ENCODE data around the gene TESK1.
A peak's percentile ranks its signal among the peaks of the same experiment; 100 is the strongest.
"Not testable (repeated sequence)": the region's sequence is repeated elsewhere in the genome, so short reads cannot be mapped to it uniquely, and the experiment has no call there.

The TESK1 gene

GRCh38 chr9:35579659-35580227, 25.3 kb upstream of the TESK1 start:
- DNase-seq (ENCODE audit: low read depth in 1 of 2, low spot score in 1 of 2) = not testable (repeated sequence)

- DNase-seq (ENCODE audit: low read depth in 1 of 2, low spot score in 1 of 2) = not testable (repeated sequence)
Observed at GRCh38 chr9:35583521-35583920, 21.5 kb upstream of the TESK1 start.

- not testable (repeated sequence) for DNase-seq (ENCODE audit: low read depth in 1 of 2, low spot score in 1 of 2)
Observed at GRCh38 chr9:35584681-35585080, 20.4 kb upstream of the TESK1 start.

GRCh38 chr9:35588506-35588905, 16.6 kb upstream of the TESK1 start:
- DNase-seq (ENCODE audit: low read depth in 1 of 2, low spot score in 1 of 2) = not testable (repeated sequence)

- DNase-seq (ENCODE audit: low read depth in 1 of 2, low spot score in 1 of 2) = no peak
Observed at GRCh38 chr9:35593581-35593980, 11.5 kb upstream of the TESK1 start.

GRCh38 chr9:35594471-35594870, 10.6 kb upstream of the TESK1 start:
- DNase-seq (ENCODE audit: low read depth in 1 of 2, low spot score in 1 of 2) = no peak

- not testable (repeated sequence) for DNase-seq (ENCODE audit: low read depth in 1 of 2, low spot score in 1 of 2)
Observed at GRCh38 chr9:35596907-35597306, 8.2 kb upstream of the TESK1 start.

GRCh38 chr9:35598866-35599590, 6.0 kb upstream of the TESK1 start:
- DNase-seq (ENCODE audit: low read depth in 1 of 2, low spot score in 1 of 2) = no peak

GRCh38 chr9:35599763-35600604, 5.1 kb upstream of the TESK1 start:
- no peak for DNase-seq (ENCODE audit: low read depth in 1 of 2, low spot score in 1 of 2)

GRCh38 chr9:35603506-35603985, 1.5 kb upstream of the TESK1 start:
- no peak for DNase-seq (ENCODE audit: low read depth in 1 of 2, low spot score in 1 of 2)

GRCh38 chr9:35603986-35604577, 980 bp upstream of the TESK1 start:
- peak; percentile 97 to 99 for DNase-seq (ENCODE audit: low read depth in 1 of 2, low spot score in 1 of 2)

GRCh38 chr9:35605351-35606137, 482 bp downstream of the TESK1 start:
- peak in 1 of 2 donors; percentile 10 for DNase-seq (ENCODE audit: low read depth in 1 of 2, low spot score in 1 of 2)

- no peak for DNase-seq (ENCODE audit: low read depth in 1 of 2, low spot score in 1 of 2)
Observed at GRCh38 chr9:35606138-35606504, 1.1 kb downstream of the TESK1 start.

GRCh38 chr9:35606726-35607125, 1.7 kb downstream of the TESK1 start:
- DNase-seq (ENCODE audit: low read depth in 1 of 2, low spot score in 1 of 2) = no peak

GRCh38 chr9:35608221-35608620, 3.2 kb downstream of the TESK1 start:
- DNase-seq (ENCODE audit: low read depth in 1 of 2, low spot score in 1 of 2) = no peak

- no peak for DNase-seq (ENCODE audit: low read depth in 1 of 2, low spot score in 1 of 2)
Observed at GRCh38 chr9:35609001-35609819, 4.1 kb downstream of the TESK1 start.

- no peak for DNase-seq (ENCODE audit: low read depth in 1 of 2, low spot score in 1 of 2)
Observed at GRCh38 chr9:35609820-35610163, 4.7 kb downstream of the TESK1 start.

- DNase-seq (ENCODE audit: low read depth in 1 of 2, low spot score in 1 of 2) = peak in 1 of 2 donors; percentile 29
Observed at GRCh38 chr9:35611230-35611797, 6.3 kb downstream of the TESK1 start.

- not testable (repeated sequence) for DNase-seq (ENCODE audit: low read depth in 1 of 2, low spot score in 1 of 2)
Observed at GRCh38 chr9:35612066-35612465, 7.0 kb downstream of the TESK1 start.

GRCh38 chr9:35612843-35613242, 7.8 kb downstream of the TESK1 start:
- no peak for DNase-seq (ENCODE audit: low read depth in 1 of 2, low spot score in 1 of 2)
